SK-N-DZ (cell line): ENCODE measurements around the gene PLCB2.

Experiments
- DNase-seq: peaks from one replicate; pipeline ENCODE4 v3.0.0-alpha.2; 2015; ENCODE audit warnings: low spot score

Gene PLCB2

DNA sequence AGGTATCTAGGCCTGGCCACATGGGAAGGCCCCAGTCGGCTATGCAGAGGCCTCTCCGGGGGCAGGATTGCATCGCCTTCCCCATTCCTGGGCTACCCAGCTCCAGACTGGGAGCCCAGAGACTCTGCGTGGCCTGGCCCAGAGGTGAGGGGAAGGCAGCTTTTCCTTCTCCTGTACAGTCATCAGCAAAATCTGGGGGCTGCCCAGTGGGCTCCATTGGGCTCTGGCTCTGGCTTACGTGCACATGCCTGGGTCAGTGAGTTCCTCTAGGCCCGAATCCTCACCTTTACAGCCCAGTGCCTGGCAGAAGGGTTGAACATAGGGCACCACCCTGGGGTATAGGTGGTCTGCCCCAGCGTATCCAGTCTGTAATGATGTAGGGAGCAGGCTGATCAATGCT is 20.9 kb downstream of the PLCB2 start:
- no peak for DNase-seq

DNA sequence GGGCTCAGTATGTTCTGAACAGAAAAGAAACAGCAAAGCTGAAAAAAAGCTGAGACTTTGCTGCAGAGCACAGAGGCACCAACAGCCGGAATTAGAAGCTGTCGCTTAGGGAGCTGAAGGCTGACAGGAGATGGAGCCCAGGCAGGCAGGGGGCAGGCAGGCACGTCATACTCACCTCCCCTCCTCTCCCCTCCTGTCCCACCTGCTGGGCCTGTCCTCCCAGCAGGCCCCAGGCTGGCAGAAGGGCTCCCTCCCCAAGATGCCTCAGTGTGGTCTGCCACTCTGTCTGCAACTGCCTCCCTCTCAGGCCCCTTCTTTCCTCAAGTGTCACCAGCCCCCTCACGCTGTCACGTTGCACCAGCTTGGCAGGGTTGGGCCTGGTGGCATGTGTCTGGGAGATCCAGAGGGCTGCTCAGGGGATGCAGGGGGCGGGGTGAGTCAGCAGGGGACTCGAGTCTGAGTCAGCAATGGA is 21.6 kb downstream of the PLCB2 start:
- DNase-seq, result no peak

DNA sequence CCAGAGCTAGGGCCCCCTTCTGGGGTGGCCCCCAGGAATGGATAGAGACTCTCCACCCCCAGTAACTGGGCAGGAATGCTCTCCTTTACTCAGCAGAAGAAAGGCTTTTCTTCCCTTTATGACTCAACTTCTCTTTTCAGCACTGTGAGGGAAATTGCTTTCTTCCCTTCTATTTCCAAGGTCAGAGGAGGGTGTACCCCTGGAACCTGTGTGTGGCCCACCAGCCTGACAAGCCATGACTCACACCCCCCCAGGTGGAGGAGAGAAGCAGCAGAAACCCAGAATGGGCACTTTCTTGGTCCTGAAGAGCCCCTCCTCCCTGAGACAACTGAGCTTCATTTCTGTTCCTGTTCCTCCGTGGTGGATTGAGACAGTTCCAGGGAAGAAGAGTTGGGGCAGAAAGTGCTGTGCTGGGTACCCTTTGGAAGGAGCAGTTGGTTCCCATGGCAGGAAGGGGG is 22.2 kb downstream of the PLCB2 start:
- DNase-seq, result no peak

DNA sequence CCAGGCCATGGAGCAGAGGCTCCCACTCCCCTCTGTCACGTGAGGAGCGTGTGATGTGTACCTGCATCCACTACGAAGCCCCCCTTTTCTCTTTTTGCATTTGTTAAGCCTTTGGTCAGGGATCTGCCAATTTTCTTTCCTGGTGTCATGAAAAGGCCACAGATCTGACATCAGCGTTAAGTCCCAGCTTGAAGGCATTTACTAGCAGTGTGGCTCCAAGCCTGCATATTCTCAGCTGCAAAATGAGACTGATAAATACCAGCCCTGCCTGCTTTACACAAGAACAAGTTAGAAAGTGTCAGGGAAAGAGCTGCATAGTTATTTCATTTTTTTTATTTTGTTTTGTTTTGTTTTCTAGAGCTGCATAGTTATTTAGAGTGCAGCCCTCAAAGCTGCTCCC is 22.6 kb downstream of the PLCB2 start:
- DNase-seq, result no peak

DNA sequence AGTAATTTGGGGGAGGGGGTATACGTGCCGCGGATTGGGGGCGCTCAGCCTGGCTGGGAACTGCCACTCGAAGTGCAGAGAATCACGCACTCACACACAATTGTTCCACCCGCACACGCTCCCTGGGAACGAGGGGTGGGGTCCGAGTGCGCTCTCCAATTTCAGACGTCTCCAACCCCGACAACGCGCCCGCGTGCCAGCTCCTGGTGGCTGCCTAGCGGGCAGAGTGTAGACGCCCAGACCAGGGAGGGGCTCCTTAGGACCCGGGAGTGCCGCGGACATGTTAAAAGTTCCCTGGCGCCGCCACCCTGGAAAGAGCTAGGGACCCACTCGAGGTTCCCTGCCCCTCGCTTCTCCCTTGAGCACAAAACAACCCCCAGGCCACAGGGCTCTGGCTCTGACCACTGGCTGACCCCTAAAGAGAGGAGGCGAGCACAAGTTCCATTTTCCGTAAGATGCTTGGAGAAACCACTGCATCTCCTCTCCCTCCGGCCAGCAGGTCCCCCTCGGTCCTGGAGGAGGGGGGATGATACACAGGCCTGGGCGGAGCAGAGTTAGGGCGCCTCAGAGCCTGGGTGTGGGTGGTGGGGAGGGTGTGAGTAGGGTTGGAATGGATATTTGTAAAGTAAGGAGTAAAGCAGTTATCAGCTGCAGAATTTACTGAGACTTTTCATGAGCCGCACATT is 24.0 kb downstream of the PLCB2 start:
- DNase-seq, result no peak

- DNase-seq, result no peak
Observed at GRCh38 chr15:40282869-40283614, 24.7 kb downstream of the PLCB2 start, which contains the start of gene ANKRD63. TSS of gene ANKRD63 (minus strand) at chr15:40283064. CDS start at chr15:40282586, 478 bp downstream.

DNA sequence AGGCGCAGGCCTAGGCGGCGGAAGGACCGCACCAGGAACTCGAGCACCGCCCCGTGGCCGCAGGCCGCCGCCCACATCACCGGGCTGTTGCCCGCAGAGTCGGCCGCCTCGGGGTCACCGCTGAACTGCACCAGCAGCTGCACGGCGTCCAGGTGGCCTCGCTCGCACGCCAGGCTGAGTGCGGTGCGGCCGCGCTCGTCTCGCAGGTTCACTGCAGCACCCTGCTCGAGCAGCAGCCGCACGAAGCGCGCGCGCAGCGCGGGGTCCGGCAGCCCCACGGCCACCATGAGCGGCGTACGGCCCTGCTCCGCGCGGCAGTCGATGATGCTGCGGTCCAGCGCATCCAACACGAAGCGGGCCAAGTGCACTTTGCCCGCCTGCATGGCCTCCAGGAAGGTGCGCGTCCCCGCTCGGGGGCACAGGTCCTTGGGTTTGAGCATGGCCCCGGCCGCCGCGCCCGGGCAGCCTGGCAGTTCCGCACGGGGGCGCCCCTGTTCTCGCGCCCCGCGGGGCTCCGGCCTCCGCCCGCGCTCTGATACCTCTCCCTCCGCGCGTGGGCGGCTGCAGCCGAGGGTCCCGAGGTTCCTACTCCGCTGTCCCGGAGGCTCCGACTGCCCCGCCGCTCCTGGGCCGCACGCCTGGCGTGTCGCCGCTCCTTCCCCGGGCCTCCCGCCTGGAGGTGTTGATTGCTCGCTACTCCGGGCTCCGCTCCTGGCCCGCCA is 25.4 kb downstream of the PLCB2 start:
- DNase-seq, result no peak

DNA sequence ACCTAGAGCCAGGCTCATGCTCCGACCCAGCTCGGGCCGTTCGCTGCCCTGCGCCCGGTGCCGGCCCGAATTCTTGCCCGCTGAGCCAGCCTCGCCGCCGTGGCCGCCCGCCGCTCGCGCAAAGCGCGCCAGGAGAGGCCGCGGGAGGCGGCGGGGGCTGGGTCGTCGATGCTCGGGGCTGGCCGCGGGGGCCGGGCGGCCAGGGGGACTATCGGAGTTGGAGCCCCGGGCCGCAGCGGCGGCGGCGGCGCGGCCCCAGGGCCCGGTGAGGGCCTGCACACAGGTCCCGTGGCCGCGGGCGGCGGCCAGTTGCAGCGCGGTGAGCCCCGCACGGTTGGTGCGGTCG is 26.0 kb downstream of the PLCB2 start:
- DNase-seq, result no peak

GRCh38 chr15:40281057-40281800 is 26.5 kb downstream of the PLCB2 start:
- no peak for DNase-seq

DNA sequence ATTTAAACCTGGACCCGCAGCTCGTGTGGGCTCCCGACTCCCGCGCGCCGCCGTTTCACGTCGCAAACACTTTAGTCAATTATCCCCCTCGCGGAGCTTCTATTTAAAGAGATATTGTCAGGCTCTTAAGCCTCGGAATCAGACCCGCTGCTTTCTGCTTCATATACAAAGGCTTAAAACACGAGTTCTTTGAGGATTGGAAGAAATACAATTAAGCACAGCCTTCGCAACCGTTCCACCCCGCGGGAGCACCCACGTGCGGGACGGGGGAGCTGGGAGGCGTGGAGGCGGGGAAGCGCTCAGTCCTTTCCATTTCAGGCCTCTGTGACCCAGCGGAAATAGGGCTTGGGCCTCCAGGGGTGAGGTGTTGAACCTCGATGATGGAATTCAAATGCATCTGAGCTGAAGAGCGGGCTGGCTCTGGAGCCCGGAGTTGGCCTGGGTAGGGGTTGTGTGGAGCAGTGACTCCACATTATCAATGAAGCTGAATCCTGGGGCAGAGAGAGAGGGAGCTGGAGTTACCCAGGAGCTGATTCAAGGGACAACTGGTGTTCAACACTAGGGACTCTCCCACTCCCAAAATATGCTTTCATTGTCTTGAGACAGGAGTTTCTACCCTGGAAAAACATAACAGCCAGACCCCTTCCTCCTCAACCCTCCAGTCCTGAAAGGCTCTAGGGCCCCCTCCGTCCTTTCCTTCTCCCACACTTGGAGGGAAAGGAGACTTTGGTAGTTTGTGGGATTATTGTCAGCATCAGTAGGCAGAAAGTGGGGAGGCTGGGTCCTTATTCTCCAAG is 27.3 kb downstream of the PLCB2 start:
- no peak for DNase-seq

GRCh38 chr15:40279437-40280141 is 28.1 kb downstream of the PLCB2 start:
- DNase-seq, result peak; percentile 56

GRCh38 chr15:40278026-40278425 is 29.7 kb downstream of the PLCB2 start:
- no peak for DNase-seq

DNA sequence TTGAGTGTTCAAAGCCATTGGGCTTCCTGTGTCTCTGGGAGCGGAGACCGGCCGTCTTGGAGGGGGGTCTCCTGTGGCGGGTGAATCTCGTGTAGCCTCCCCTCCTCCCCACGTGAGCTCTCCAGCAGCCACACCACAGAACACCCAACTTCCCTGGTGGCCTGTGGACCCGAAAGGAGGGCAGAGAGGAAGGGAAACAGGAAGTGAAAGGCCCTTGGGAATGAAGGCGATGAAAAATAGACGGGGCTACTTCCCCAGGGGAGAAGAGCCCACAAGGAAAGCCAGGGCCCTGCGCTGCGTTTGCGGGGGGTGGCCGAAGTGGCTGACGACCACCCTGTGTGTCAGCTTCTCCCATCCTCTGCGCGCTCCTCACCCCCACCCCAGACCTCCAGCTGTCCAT is 30.3 kb downstream of the PLCB2 start:
- DNase-seq, result no peak

DNA sequence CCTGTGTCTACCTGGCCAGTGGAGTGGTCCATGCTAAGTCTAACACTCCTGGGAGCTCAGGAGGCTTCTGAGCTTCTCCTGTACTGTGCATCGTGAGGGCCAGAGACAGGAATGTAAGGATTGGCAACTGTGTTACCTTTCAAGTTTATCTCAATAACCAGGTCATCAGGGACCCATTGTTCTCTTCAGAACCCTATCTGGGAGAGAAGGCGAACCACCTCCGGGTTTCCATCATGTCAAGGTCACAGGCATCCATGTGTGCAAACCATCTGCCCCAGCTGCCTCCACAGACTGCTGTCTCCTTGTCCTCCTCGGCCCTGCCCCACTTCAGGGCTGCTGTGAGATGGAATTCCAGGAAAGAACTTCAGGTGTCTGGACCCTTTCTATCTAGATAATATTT is 30.8 kb downstream of the PLCB2 start:
- DNase-seq, result no peak

DNA sequence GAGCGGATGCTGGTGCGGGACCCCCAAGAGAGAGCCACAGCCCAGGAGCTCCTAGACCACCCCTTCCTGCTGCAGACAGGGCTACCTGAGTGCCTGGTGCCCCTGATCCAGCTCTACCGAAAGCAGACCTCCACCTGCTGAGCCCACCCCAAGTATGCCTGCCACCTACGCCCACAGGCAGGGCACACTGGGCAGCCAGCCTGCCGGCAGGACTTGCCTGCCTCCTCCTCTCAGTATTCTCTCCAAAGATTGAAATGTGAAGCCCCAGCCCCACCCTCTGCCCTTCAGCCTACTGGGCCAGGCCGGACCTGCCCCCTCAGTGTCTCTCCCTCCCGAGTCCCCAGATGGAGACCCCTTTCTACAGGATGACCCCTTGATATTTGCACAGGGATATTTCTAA is 31.8 kb downstream of the PLCB2 start:
- no peak for DNase-seq

DNA sequence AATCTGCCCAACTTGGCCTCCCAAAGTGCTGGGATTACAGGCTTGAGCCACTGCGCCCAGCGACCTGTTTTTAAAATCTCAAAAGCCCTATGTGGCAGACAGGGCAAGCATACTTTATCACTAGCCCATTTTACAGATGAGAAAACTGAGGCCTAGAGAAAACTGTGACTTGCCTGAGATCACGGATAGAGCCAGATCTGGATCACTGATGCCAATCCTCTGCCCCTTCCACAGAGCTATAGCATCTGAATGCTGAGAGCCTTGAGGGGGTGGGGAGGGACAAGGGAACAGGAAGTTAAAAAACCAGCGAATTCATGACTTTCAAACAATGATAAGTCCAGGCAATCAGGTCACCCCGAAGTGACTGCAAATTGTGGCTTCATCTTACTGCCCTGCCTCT is 32.2 kb downstream of the PLCB2 start:
- no peak for DNase-seq

DNA sequence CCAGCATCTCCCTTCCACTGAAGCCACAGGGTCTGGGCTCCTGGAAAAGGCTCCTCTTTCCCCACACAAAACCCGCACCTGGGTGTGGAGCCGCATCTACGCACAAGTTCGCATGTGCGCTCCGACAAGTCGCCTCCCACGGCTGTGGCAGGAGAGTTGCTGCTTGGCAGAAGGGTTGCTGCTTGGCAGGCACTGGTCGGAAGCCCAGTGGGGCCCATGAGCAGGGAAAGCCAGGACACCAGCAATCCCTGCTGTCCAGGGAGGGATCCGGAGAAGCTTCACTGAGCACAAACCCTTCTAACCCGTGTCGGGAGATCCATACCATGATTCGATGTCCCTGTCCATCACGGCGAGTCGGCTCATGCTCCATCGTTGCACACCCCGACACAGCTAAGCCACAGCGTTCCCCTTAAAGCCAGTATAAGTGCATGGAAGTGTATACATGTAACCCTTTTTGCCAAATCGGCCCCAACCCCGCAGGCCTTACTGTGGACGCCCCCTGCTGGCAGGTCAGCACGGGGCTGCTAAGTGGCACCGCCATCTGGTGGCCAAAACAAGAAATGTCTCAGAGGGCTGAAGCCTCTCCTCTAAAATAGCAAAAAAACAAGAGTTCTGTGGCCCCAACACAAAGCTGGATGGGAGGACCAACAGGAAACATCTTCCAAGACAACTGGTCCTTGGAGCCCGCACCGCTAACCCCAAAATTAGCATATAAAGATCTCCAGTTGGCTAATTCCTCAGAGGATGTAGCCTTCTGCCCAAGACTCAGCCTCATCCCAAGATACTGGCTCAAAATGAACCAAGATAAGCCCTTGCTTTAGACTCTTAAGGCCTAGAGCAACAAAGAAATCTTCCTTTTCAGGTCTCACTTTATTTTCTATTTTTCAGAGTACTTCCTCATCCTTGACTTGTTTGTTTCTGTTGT is 33.1 kb downstream of the PLCB2 start:
- peak; percentile 77 for DNase-seq

DNA sequence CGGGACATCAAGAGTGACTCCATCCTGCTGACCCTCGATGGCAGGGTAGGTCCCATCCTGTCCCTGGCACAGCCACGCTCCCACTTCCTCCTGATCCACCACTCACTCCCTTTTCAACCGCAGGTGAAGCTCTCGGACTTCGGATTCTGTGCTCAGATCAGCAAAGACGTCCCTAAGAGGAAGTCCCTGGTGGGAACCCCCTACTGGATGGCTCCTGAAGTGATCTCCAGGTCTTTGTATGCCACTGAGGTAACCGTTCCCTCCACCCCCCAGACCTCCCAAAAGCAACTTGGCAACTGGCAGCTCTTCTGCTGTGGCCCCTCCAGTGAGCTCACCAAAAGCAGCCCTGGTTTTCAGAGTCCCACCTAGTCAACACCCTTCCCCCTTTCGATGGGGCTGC is 34.3 kb downstream of the PLCB2 start:
- DNase-seq, result no peak

- no peak for DNase-seq
Observed at GRCh38 chr15:40272485-40273056, 35.2 kb downstream of the PLCB2 start.
